Parathyroid adenoma (tissue), 2 donors: ENCODE measurements around the gene MLLT1.
"Not testable (repeated sequence)": the region's sequence is repeated elsewhere in the genome, so short reads cannot be mapped to it uniquely, and the experiment has no call there.

ENCODE experiments used
- H2AFZ ChIP-seq: fragments of 300-600 bp; sonication (generic); one replicate; pipeline ENCODE4 v1.7.0; 2017; ENCODE audit warnings: antibody characterized with exemption, mild to moderate bottlenecking
- H3K27ac ChIP-seq: fragments of 300-600 bp; sonication (generic); one replicate; pipeline ENCODE4 v1.7.0; 2017
- H3K27me3 ChIP-seq: fragments of 300-600 bp; sonication (generic); one replicate; pipeline ENCODE4 v1.7.0; 2017; ENCODE audit warnings: low read length; ENCODE audit not compliant: control insufficient read depth, insufficient read depth
- H3K36me3 ChIP-seq: fragments of 300-600 bp; sonication (generic); one replicate; pipeline ENCODE4 v1.7.0; 2017; ENCODE audit warnings: low read length; ENCODE audit not compliant: control insufficient read depth, insufficient read depth
- H3K4me1 ChIP-seq: fragments of 300-600 bp; sonication (generic); one replicate; pipeline ENCODE4 v1.7.0; 2017; ENCODE audit warnings: control low read depth
- H3K4me2 ChIP-seq: fragments of 300-600 bp; sonication (generic); one replicate; pipeline ENCODE4 v1.7.0; 2017; ENCODE audit warnings: low read length
- H3K4me3 ChIP-seq: fragments of 300-600 bp; sonication (generic); one replicate; pipeline ENCODE4 v1.7.0; 2017; ENCODE audit warnings: low read depth, low read length
- H3K79me2 ChIP-seq: fragments of 300-600 bp; sonication (generic); one replicate; pipeline ENCODE4 v1.7.0; 2017; ENCODE audit warnings: control low read depth
- H3K9ac ChIP-seq: fragments of 300-600 bp; sonication (generic); one replicate; pipeline ENCODE4 v1.7.0; 2017; ENCODE audit warnings: mild to moderate bottlenecking
- H3K9me3 ChIP-seq: fragments of 300-600 bp; sonication (generic); one replicate; pipeline ENCODE4 v1.7.0; 2017; ENCODE audit warnings: low read length; ENCODE audit not compliant: control insufficient read depth
- TF ChIP-seq, protein P1 (sequence below): fragments of 300-600 bp; sonication (generic); IDR thresholded peaks from one replicate; pipeline ENCODE4 v1.7.0; 2017; ENCODE audit warnings: antibody characterized with exemption, mild to moderate bottlenecking
- donor health status: primary hyperparathyroidism.

Gene MLLT1

DNA sequence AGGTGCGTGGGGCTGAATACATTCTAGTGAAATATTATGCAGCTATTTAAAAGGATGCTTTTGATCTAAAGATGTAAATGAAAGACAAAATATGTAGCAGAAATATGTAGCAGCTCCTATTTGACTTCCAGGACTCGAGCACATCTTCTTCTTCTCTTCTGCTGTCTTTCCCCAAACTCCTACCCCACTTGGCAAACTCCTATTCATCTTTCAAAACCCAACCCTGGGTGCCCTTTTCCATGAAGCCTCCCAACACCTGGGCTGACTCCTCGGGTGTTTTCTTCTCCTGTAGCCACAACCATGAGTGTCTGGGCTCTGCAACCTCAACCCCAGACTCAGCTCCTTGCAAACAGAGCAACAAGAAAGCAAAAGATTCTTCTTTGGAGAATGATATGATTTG lies 42.5 kb upstream of the MLLT1 start:
- Histone ChIP-seq H3K9me3 (no peaks in the 10 kb centered on the region), H3K4me2 (no peak overlapping the region), H3K27me3 (no peaks in the 10 kb centered on the region), H3K9ac (no peak overlapping the region), H3K36me3 (no peaks in the 10 kb centered on the region), H3K4me1 (no peaks in the 10 kb centered on the region), H3K4me3 (no peak overlapping the region), H3K79me2 (no peaks in the 10 kb centered on the region), H3K27ac (no peak overlapping the region), H2AFZ (no peak overlapping the region)
- TF ChIP-seq, protein P1, sequence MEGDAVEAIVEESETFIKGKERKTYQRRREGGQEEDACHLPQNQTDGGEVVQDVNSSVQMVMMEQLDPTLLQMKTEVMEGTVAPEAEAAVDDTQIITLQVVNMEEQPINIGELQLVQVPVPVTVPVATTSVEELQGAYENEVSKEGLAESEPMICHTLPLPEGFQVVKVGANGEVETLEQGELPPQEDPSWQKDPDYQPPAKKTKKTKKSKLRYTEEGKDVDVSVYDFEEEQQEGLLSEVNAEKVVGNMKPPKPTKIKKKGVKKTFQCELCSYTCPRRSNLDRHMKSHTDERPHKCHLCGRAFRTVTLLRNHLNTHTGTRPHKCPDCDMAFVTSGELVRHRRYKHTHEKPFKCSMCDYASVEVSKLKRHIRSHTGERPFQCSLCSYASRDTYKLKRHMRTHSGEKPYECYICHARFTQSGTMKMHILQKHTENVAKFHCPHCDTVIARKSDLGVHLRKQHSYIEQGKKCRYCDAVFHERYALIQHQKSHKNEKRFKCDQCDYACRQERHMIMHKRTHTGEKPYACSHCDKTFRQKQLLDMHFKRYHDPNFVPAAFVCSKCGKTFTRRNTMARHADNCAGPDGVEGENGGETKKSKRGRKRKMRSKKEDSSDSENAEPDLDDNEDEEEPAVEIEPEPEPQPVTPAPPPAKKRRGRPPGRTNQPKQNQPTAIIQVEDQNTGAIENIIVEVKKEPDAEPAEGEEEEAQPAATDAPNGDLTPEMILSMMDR = no peak

GRCh38 chr19:6319376-6319775 lies 39.6 kb upstream of the MLLT1 start:
- Histone ChIP-seq H3K9me3 (no peaks in the 10 kb centered on the region), H2AFZ (no peak overlapping the region), H3K9ac (no peak overlapping the region), H3K4me2 (no peak overlapping the region), H3K4me1 (no peaks in the 10 kb centered on the region), H3K27me3 (no peaks in the 10 kb centered on the region), H3K36me3 (no peaks in the 10 kb centered on the region), H3K27ac (no peak overlapping the region), H3K79me2 (no peaks in the 10 kb centered on the region), H3K4me3 (no peak overlapping the region)
- TF ChIP-seq, protein P1 = no peak

GRCh38 chr19:6318772-6319171 lies 39.0 kb upstream of the MLLT1 start:
- Histone ChIP-seq H3K36me3 (no peaks in the 10 kb centered on the region), H2AFZ (no peak overlapping the region), H3K9me3 (no peaks in the 10 kb centered on the region), H3K4me3 (no peak overlapping the region), H3K79me2 (no peaks in the 10 kb centered on the region), H3K27me3 (no peaks in the 10 kb centered on the region), H3K9ac (no peak overlapping the region), H3K27ac (no peak overlapping the region), H3K4me2 (no peak overlapping the region), H3K4me1 (no peaks in the 10 kb centered on the region)
- TF ChIP-seq, protein P1 = no peak

DNA sequence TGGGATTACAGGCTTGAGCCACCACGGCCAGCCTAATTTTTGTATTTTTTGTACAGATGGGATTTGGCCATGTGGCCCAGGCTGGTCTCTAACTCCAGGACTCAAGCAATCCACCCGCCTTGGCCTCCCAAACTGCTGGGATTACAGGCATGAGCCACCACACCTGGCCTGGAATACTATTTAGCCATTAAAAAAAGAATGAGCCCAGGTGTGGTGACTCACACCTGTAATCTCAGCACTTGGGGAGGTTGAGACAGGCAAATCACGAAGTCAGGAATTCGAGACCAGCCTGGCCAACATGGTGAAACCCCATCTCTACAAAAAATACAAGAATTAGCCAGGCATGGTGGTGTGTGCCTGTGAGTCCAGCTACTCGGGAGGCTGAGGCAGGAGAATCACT lies 35.9 kb upstream of the MLLT1 start:
- H3K4me1 ChIP-seq, H3K9ac ChIP-seq, H3K27ac ChIP-seq: not testable (repeated sequence)

GRCh38 chr19:6313398-6313969 lies 33.7 kb upstream of the MLLT1 start:
- H3K79me2 ChIP-seq = no peaks in the 10 kb centered on the region
- no peak overlapping the region for H3K9ac ChIP-seq
- H3K27ac ChIP-seq = no peak overlapping the region
- H3K4me1 ChIP-seq = no peaks in the 10 kb centered on the region
- no peak overlapping the region for H3K4me3 ChIP-seq
- H3K4me2 ChIP-seq = no peak overlapping the region
- H2AFZ ChIP-seq = no peak overlapping the region
- H3K27me3 ChIP-seq = no peaks in the 10 kb centered on the region
- H3K36me3 ChIP-seq = no peaks in the 10 kb centered on the region
- TF ChIP-seq, protein P1 = no peak
- H3K9me3 ChIP-seq = no peaks in the 10 kb centered on the region

More for the DNA sequence above, 35.9 kb upstream of the MLLT1 start:
- H3K36me3 ChIP-seq, H3K4me2 ChIP-seq, H3K4me3 ChIP-seq, H3K79me2 ChIP-seq, H2AFZ ChIP-seq, H3K27me3 ChIP-seq, H3K9me3 ChIP-seq: not testable (repeated sequence)
